ENCODE measurements around the gene TOX2.
"Not testable (repeated sequence)": the region's sequence is repeated elsewhere in the genome, so short reads cannot be mapped to it uniquely, and the experiment has no call there.

The TOX2 gene

GRCh38 chr20:44032583-44033331 is 118.1 kb downstream of the TOX2 start:
- DNase-seq (ENCODE audit: low read depth), result no peak

GRCh38 chr20:44033344-44033743 is 118.7 kb downstream of the TOX2 start:
- no peak for DNase-seq (ENCODE audit: low read depth)

DNA sequence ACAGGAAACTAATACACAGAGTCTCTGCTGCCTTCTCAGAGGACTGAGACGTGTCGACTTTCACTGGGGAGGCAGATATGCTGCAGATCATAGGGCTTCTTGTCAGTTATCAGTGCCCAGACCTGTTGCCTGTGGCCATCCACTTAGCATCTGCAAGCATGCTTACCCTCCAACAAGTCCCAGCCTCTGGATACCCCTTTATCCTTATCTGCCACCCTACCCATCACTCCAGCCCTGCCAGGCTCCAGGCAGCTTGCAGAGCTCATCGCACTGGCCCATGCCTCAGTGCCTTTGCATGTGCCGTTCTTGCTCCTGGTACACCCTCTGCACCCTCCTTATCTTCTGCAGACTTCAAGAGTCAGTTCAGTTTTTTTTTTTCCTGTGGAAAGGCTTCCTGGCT is 119.2 kb downstream of the TOX2 start:
- DNase-seq (ENCODE audit: low read depth), result no peak

DNA sequence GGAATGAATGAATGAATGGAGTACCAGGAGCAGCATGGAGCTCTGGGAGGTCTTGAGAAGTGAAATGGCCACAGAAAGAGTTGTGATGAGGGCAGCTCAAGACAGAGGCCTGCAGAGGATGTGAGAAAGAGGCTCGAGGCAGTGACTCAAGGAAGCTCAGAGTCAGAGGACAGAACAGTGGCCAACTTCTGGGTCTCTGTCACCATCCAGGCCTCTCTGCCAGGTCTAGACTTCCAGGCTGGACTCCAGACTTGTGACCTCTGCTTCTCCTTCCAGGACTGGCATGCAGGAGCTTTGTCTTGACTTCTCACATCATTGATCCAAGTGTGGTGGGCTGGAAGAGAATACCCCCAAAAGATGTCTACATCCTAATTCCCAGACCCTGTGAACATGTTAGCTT is 119.8 kb downstream of the TOX2 start:
- DNase-seq (ENCODE audit: low read depth), result no peak

DNA sequence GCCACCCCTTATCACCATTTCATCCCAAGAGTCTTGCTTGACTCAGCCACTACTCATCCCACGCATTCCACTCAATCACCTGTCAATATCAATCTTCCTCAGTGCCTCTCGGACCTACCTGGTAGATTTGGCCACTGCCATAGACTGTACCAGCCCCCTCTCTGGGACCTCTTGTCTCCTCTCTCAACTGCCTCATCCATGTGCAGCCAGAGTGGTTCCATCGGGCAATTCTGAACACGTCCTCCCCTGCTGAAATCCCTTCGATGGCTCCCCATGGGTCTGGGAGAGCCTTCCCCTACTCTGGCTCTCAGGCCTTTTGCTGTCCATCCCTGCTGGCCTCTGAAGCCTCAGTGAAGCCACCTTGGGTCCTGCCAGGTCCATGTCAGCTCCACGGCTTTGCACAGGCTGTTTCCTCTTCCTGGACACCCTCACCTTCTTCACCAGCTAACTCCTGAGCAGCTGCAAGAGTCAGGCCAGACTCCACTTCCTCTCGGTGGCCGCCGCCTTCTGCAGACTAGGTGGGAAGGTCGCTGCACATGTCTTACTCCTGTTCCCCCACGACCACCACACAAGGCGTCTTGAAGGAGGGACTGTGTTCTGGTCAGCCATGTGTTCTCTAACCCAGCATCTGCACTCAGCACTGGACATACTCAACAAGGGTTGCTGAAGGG is 120.4 kb downstream of the TOX2 start:
- DNase-seq (ENCODE audit: low read depth), result no peak

- no peak for DNase-seq (ENCODE audit: low read depth)
Observed at GRCh38 chr20:44035924-44036323, 121.3 kb downstream of the TOX2 start.

DNA sequence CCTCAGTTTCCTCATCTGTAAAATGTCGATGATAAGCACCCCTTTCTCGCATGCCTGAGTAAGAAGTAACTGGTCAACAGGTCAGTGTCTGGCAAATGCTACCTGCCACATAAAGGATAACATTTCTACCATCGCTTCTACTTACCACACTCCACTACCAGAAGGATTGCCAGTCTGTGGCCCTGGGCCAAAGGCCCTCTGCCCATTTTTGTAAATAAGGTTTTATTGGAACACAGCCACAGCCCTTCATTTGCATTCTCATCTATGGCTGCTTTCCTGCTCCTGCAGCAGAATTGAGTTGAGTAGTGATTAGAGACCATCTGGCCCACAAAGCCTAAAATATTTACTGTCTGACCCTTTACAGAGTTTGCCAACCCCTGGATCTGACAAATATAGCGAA is 121.8 kb downstream of the TOX2 start:
- DNase-seq (ENCODE audit: low read depth), result no peak

DNA sequence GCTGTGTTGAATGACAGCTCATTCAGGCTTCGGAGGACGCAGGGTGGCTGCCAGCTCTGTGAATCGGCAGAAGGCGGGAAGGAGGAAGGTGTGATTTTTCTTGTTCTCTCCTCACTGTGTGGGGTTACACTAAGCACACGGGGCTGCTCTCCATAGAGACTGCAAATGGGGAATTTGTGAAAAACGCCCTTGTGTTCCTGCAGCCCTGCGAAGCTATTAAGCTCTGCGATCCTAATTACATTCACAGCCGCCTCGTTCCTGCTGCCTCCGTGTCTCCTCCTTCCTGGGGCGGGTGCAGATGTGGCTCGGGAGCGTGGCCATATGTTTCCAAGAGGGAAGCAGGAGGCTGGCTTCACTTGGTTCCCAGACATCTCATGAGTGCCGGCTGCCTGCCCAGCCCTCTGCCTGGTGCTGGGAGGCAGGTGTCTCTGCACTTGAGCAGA is 124.0 kb downstream of the TOX2 start:
- DNase-seq (ENCODE audit: low read depth), result no peak

- no peak for DNase-seq (ENCODE audit: low read depth)
Observed at GRCh38 chr20:44039147-44039546, 124.5 kb downstream of the TOX2 start.

- no peak for DNase-seq (ENCODE audit: low read depth)
Observed at GRCh38 chr20:44039741-44040140, 125.1 kb downstream of the TOX2 start.

DNA sequence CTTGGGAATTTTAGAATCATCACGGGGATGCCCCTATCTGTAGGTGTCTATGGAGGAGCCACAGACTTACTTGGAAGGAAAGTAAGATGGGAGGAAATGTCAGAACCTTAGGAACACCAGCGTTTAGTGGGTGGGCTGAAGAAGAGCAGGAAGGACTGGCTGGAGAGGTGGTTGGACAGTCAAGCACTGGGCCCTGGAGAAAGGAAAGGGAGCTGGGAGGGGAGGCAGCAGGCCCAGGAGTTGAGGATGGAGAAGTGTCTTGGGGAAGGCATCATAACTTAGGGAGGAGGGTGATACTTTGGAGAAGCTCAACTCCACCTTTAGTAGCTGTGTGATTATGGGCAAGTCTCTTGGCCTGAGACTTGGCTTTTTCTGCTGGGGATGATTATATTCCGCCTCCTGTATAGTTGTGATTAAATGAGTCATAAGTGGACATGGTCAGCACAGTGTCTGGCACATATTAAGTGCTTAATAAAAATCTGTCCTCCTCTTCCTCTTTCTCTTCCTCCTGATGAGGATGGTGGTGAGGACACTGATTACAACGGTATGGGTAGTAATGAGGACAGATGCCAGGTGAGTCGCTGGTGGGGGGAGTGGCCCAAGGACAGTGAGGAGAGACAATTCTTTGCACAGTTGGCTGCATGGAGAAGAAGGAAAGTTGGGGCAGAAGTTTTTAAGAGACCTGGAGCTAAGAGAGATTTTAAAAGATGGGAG is 125.7 kb downstream of the TOX2 start:
- DNase-seq (ENCODE audit: low read depth), result no peak

GRCh38 chr20:44041001-44041400 is 126.3 kb downstream of the TOX2 start:
- no peak for DNase-seq (ENCODE audit: low read depth)

DNA sequence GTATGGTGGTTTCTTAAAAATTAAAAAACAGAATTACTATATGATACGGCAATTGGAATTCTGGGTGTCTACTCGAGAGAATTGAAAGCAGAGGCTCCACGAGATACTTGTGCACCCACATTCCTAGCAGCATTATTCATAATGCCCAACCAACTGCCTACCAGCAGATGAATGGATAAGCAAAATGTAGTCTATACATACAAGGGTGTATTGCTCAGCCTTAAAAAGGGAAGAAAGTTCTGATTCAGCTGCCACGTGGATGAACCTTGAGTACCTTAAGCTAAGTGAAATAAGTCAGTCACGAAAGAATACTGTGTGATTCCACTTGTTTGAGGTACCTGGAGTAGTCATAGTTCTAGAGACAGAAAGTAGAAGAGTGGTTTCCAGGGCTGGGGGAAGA is 130.1 kb downstream of the TOX2 start:
- not testable (repeated sequence) for DNase-seq (ENCODE audit: low read depth)

DNA sequence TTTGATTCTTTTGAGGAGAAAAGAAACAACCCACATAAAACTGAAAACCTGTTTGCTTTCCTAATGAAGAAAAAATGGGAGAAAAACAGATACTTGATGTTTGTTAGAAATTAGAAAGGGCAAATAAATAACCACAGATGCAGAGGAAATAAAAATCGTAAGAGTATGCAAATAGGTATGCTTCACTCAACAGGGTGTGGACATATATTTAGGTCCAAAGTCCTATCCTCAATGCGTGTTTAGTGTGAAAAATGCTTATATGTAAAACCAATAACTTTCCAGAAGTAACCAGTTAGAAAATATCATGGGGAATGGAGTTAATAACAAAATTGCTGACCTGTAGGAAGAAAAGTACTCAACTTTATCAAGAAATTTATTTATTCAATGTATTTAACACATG is 135.7 kb downstream of the TOX2 start:
- no peak for DNase-seq (ENCODE audit: low read depth)

GRCh38 chr20:44050925-44051660 is 136.4 kb downstream of the TOX2 start:
- no peak for DNase-seq (ENCODE audit: low read depth)

GRCh38 chr20:44051661-44052000 is 137.0 kb downstream of the TOX2 start:
- no peak for DNase-seq (ENCODE audit: low read depth)

- DNase-seq (ENCODE audit: low read depth), result no peak
Observed at GRCh38 chr20:44052166-44052565, 137.5 kb downstream of the TOX2 start.

DNA sequence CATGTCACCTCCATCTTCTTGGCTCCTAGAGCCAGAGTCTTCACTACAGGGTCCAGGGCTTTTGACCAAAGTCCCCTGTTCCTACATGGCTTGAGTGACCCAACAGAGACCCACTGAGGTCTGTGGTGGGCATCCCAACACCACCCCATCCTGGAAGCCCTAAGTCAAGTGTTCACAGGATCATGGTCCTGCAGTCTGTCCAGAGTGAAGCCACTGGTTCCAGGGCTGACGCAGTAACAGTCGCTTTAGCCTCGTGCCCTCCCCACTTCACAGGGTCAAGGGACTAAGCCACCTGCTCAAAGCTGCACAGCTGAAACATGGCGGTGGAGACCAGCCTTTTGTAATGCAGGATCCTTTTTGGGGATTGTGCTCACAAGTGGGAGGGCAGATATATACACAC is 138.4 kb downstream of the TOX2 start:
- no peak for DNase-seq (ENCODE audit: low read depth)

GRCh38 chr20:44054118-44054517 is 139.5 kb downstream of the TOX2 start:
- DNase-seq (ENCODE audit: low read depth), result no peak

GRCh38 chr20:44054849-44055248 is 140.2 kb downstream of the TOX2 start:
- no peak for DNase-seq (ENCODE audit: low read depth)

DNA sequence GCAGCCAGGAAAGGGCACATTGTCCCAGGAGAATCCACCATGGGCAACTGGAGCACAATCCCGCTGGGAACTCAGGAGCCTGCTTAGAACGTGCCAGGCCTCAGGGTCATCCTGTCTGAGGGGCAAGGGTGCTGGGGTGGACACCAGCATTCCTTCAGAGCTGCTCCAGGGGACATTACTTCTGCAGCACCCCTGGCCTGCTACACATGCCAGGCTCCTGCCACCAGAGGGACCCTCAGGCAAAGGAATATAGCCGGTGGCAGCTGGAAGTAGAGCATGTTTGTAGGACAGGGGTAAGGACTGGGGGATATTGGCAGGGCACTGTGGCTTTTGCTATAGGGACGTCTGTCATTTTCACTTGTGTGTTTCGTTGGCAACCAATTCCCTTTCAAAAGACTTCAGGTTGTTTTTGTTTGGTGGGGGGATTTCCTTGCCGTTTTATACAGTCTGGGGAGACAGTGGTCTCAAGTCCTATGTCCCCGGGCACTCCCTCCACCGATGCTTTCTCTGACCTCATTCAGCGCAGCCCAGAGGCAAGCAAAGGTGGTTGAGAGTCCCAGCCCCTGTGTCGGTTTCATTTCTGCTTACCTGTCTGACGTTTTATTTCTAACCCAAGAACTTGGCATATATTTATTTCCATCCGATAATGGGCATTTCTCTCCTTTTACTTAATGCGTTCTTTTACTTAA is 141.5 kb downstream of the TOX2 start:
- peak; percentile 27 for DNase-seq (ENCODE audit: low read depth)

All from activated T-cell treated with anti-CD3 and anti-CD28 coated beads for 24 hours (primary cell).